D721Med (cell line): ENCODE results near the gene PBX4.

Source experiments
- DNase-seq: peaks from one replicate; pipeline ENCODE4 v3.0.0; 2011; ENCODE audit warnings: low spot score; ENCODE audit not compliant: insufficient read length
- FAIRE-seq: peaks from 2 replicates; lab custom pipeline; 2011; peaks lifted over from hg19 to GRCh38; lab: Jason Lieb, UNC
- TF ChIP-seq, protein P1 (sequence below): IDR thresholded peaks from 2 replicates; pipeline ENCODE4 v1.5.1; 2012; ENCODE audit warnings: mild to moderate bottlenecking, control low read depth; ENCODE audit not compliant: insufficient read depth; ENCODE audit errors: missing control alignments

The PBX4 gene

DNA sequence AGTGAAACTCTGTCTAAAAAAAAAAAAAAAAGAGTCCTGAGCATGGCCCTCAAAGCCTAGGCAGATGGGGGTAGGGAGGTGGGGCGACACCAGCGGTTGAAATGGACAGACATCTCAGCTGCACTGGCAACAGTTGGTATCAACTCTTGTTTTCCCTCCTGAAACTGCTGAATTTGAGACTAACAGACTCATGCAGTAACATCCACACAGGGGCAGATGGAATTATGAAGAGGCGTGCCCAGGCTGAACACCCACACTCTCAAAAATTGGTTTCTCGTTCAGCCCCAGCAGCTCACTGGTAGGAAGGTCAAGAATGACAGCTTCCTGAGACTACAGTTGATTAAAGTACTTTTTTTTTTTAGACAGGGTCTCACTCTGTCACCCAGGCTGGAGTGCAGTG is 24.1 kb downstream of the PBX4 start:
- DNase-seq, result no peak
- TF ChIP-seq, protein P1, sequence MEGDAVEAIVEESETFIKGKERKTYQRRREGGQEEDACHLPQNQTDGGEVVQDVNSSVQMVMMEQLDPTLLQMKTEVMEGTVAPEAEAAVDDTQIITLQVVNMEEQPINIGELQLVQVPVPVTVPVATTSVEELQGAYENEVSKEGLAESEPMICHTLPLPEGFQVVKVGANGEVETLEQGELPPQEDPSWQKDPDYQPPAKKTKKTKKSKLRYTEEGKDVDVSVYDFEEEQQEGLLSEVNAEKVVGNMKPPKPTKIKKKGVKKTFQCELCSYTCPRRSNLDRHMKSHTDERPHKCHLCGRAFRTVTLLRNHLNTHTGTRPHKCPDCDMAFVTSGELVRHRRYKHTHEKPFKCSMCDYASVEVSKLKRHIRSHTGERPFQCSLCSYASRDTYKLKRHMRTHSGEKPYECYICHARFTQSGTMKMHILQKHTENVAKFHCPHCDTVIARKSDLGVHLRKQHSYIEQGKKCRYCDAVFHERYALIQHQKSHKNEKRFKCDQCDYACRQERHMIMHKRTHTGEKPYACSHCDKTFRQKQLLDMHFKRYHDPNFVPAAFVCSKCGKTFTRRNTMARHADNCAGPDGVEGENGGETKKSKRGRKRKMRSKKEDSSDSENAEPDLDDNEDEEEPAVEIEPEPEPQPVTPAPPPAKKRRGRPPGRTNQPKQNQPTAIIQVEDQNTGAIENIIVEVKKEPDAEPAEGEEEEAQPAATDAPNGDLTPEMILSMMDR, result no peak
- no peak for FAIRE-seq

DNA sequence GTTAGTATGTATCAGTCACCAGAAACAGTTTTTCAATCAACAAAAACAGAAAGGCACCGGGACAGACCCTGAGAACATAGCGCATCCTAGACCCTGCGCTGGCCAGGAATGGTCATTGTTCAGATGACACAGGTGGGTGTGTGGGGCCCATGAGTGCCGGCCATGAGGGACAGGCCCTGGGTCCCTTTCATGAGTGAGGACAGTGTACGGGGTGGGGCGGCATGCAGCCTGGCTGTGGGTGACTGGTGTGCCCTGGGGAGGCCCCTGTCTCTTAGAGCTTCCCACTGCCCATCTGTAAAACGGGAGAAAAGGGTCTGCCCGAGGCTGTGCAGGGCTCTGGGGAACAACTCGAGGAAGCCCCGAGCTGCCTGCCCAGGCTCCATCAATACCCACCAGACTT is 25.8 kb downstream of the PBX4 start:
- TF ChIP-seq, protein P1, result no peak
- FAIRE-seq (no peak), DNase-seq (no peak)

DNA sequence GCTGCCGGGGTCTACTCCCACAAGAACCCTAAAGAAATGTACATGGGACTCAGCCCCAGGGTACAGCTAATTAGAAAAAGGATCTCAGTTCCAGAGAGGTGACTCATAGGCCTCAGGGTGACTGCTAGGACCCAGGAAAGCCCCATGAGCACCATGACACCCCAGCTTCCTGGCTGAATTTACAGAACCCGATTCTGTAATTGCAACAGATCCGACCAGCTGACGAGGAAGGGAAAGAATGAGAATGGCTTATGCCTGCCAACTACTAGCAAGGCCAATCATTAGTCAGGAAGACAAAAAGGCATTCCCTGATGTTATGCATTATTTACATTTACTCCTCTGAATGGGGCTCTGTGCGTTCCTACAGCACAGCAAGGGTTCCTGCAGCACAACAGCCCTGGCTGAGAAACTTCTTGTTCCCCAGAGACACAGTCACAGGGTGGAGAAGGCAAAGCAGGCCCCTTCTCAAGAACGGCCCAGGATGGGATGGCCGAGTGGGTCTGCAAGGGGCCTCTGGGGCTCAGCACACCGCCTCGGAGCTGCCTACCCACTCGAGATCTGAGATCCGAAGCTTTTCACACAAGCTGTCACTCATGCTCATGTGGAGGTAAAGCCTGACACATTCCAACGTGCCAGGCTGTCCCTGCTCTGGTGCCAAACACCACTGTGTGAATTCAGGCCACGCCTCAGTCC is 27.2 kb downstream of the PBX4 start:
- FAIRE-seq, result no peak
- TF ChIP-seq, protein P1, result no peak
- DNase-seq, result peak; percentile 11

DNA sequence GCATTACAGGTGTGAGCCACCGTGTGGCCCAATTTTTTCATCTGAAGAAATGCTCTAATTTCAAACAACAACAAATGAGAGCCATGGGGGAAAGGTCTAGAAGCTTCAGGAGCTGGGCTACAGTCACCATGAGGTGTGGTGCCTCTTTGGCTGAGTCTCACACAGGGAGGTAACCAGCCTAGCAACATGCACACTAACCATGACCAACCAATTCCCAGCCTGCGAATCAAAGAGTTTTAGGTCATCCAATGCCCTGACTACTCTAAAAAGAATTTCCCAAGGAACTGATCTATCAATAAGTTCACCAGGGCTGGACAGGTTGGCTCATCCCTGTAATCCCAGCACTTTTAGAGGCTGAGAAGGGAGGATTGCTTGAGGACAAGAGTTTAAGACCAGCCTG is 29.9 kb downstream of the PBX4 start:
- FAIRE-seq, result no peak
- no peak for DNase-seq
- TF ChIP-seq, protein P1, result no peak

DNA sequence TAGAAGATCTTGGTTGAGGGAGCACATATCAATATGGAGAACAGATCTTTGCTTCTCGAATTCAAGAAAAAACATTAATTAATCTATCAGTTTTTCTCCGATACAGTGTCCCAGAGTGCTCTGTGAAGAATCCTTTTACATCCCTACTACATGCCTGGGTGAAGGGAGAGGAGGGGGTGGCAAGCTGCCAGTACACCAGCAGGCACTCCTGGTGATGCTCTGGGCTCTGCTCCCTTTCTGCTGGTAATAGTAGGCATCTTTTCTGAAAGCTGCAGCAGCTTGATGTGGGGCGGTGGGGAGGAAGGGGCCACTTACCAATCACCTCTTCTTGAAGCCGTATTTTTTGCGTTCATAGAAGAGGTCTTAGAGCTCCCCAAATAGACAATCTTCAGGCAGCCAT is 30.7 kb downstream of the PBX4 start:
- TF ChIP-seq, protein P1, result no peak

DNA sequence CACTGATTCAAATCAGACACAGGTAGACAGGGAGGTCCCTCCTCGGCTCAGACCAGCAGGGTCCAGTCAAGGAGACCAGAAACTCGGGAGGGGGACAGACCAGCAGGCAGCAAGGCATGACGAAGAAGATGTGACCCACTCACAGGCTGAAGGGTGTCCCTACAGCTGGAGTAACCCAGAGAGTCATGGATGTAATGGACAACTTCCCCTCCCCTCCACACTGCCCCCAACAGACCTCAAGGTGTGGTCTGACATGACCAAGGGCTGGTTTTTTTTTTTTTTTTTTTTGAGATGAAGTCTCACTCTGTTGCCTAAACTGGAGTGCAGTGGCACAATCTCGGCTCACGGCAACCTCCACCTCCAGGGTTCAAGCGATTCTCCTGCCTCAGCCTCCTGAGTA is 34.1 kb downstream of the PBX4 start:
- TF ChIP-seq, protein P1, result no peak
- no peak for FAIRE-seq
- DNase-seq, result no peak

More for the DNA sequence above, 30.7 kb downstream of the PBX4 start:
- DNase-seq (no peak), FAIRE-seq (no peak)

DNA sequence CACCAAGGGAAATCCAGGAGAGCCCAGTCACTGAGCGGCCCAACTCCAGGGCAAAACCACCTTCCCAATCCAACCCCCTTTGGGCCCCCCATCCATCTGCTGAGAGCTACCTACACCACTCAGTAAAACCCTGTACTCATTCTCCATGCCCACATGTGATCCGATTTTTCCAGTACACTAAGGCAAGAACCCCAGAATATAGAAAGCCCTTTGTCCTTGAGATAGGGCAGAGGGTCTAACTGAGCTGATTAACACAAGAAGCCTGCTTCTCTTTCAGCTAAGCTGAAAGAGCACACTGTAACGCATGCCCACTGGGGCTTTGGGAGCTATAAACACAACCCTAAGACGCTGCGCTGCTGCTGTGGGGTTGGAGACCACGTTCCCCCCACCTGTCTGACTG is 36.0 kb downstream of the PBX4 start:
- TF ChIP-seq, protein P1, result no peak
- FAIRE-seq (no peak), DNase-seq (no peak)
